ENCODE results near the gene HDAC4. TPM values are rescaled to one million over a fixed set of nuclear protein-coding genes. Genes with fewer than 3 reads are reported as not detected.
"Not testable (repeated sequence)": the region's sequence is repeated elsewhere in the genome, so short reads cannot be mapped to it uniquely, and the experiment has no call there.

The HDAC4 gene
- total RNA-seq, 2 experiments from 2014 or later, result 30.0 to 35.8 TPM

DNA sequence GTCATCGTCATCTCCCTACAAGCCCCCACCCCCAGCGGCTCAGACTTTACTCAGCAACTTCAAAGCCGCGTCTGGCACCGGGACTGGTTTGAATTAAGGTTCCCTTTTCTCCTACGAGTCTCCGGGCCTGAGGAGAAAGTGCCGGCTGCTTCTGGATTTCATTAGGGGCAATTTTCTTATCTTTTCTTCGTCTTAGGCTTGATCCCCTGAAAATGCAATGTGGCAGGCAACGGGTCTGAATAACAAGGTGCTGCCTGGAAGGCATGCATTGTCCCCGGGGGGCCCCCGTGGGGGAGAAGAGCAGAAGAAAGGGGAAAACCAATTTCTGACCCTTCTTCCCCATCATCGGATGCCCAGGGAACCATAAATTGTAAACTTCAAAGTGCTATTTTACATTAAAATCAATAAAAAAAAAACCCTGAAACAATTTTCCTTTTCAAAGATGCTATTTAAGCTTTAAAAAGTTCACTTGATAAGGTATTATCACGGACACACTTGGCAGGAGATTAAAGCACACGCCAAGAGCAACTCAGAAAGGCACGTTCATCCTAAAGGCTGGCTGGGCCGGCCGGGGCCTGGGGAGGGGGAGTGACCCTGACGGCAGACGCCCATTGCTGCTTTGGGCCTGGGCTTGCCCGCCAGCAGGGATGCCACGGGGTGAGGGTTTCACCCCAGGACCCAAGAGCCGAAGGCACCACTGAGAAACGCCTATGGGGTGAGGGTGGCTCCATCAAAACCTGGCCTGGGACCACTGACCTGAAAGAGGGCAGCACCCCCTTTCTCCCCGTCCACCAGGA, 322.5 kb downstream of the HDAC4 start:
- CTCF ChIA-PET, result no interaction called here
- H3K9me3 Mint-ChIP-seq, result no peaks in the 10 kb centered on the region
- H3K27me3 Mint-ChIP-seq, result no peaks in the 10 kb centered on the region
- no peak overlapping the region for H3K4me3 Mint-ChIP-seq
- H3K4me1 Mint-ChIP-seq (ENCODE audit: low read depth), result no peaks in the 10 kb centered on the region
- intact Hi-C loops (cut with micrococcal nuclease), result no loop called here
- H3K36me3 Mint-ChIP-seq, result peaks cover 18% of the 10 kb centered on the region
- POLR2A ChIA-PET, result no interaction called here
- H3K27ac Mint-ChIP-seq, result no peak overlapping the region
- DNase-seq, result no peak

DNA sequence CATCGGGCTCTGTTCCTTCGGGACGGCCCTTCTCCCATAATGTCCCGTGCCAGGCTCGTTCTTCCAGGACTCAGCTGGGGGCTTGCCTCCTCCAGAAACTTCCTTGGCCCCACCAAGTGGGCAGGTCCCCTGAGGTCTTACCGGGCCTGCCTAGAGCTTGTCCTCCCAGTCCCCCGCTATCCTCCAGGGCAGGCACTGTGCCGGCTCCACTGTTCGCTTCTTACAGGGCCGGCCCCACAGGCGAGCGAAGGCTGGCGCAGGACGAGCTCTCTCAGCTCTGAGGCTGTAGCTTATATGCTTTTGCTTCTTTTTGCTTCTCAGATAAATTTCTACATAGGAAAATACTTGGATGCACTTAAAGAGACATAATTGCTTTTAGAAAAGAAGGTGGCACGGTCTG, 323.6 kb downstream of the HDAC4 start:
- H3K36me3 Mint-ChIP-seq, result peaks cover 22% of the 10 kb centered on the region

DNA sequence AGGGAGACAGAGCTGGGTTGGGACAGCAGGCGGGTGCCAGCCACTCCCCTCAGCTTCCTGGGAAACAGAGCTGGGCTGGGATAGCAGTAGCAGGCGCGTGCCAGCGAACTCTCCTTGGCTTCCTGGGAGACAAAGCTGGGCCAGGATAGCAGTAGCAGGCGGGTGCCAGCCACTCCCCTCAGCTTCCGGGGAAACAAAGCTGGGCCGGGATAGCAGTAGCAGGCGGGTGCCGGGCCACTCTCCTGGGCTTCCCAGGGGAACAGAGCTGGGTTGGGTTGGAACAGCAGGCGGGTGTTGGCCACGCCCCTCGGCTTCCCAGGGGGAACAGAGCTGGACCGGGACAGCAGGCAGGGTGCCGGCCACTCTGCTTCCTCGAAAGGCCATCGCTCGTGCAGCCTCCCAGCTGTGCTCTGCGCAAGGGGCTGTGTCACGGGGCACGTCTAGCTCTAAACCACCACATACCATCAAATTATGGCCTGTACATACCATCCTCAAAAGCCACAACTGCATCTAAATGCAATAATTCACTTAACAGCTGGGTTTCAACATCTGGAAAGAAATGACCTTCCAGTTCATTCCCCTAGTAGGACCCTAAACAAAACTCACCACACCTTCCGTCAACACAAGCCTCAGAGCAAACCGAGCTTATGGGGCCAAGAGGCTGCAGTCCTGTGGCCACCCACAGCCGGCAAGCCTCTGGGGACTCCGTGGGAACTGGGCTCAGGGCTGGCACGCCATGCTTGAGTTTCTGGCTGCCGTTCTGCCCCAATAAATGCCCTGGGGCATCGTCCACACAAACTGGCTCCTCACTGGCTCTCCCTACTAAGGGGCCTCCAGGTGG, 324.7 kb downstream of the HDAC4 start:
- peaks cover 28% of the 10 kb centered on the region for H3K36me3 Mint-ChIP-seq
- H3K9me3 Mint-ChIP-seq, result no peaks in the 10 kb centered on the region
- H3K4me1 Mint-ChIP-seq (ENCODE audit: low read depth), result no peaks in the 10 kb centered on the region
- ChIA-PET CTCF (no interaction called here), POLR2A (no interaction called here)
- intact Hi-C loops (cut with micrococcal nuclease), result no loop called here
- no peak overlapping the region for H3K4me3 Mint-ChIP-seq
- no peaks in the 10 kb centered on the region for H3K27me3 Mint-ChIP-seq
- DNase-seq, result no peak
- H3K27ac Mint-ChIP-seq, result no peak overlapping the region

More for the DNA sequence above, 323.6 kb downstream of the HDAC4 start:
- CTCF ChIA-PET, result no interaction called here
- Mint-ChIP-seq H3K27me3 (no peaks in the 10 kb centered on the region), H3K27ac (no peak overlapping the region), H3K9me3 (no peaks in the 10 kb centered on the region), H3K4me3 (no peak overlapping the region), H3K4me1 (ENCODE audit: low read depth) (no peaks in the 10 kb centered on the region)
- DNase-seq, result no peak
- POLR2A ChIA-PET, result no interaction called here
- intact Hi-C loops (cut with micrococcal nuclease), result no loop called here

GRCh38 chr2:239073745-239074530, 326.9 kb downstream of the HDAC4 start:
- Mint-ChIP-seq H3K27me3 (no peaks in the 10 kb centered on the region), H3K9me3 (no peaks in the 10 kb centered on the region), H3K4me1 (ENCODE audit: low read depth) (peaks cover 3% of the 10 kb centered on the region), H3K4me3 (no peak overlapping the region), H3K36me3 (peaks cover 23% of the 10 kb centered on the region), H3K27ac (no peak overlapping the region)
- POLR2A ChIA-PET, result no interaction called here
- no peak for DNase-seq
- CTCF ChIA-PET, result no interaction called here
- intact Hi-C loops (cut with micrococcal nuclease), result no loop called here

GRCh38 chr2:239073270-239073669, 327.6 kb downstream of the HDAC4 start:
- no peak overlapping the region for H3K27ac Mint-ChIP-seq
- H3K36me3 Mint-ChIP-seq, result peaks cover 21% of the 10 kb centered on the region
- POLR2A ChIA-PET, result no interaction called here
- CTCF ChIA-PET, result no interaction called here
- no peak for DNase-seq
- no peak overlapping the region for H3K4me3 Mint-ChIP-seq
- intact Hi-C loops (cut with micrococcal nuclease), result no loop called here
- peaks cover 3% of the 10 kb centered on the region for H3K4me1 Mint-ChIP-seq (ENCODE audit: low read depth)
- no peaks in the 10 kb centered on the region for H3K9me3 Mint-ChIP-seq
- no peaks in the 10 kb centered on the region for H3K27me3 Mint-ChIP-seq

DNA sequence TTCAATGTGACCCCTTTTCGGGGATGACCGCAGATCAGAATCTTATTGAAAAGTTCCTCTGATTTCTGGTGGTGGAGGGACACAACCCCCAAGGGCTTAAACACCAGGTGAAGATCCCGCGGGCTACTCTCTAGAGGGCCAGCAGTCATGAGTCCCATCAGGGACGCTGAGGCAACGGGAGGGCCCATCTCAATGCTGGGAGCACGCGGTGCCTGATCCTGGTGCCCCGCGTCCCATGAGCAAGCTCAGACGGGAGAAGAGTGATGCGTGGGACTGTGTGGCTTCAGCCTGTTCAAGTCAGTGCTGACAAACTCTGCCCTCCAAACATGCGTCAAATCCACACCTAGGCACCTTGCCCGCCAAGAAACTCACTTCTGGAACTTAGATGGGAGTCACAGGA, 328.0 kb downstream of the HDAC4 start:
- H3K4me1 Mint-ChIP-seq (ENCODE audit: low read depth), result peaks cover 3% of the 10 kb centered on the region
- POLR2A ChIA-PET, result no interaction called here

DNA sequence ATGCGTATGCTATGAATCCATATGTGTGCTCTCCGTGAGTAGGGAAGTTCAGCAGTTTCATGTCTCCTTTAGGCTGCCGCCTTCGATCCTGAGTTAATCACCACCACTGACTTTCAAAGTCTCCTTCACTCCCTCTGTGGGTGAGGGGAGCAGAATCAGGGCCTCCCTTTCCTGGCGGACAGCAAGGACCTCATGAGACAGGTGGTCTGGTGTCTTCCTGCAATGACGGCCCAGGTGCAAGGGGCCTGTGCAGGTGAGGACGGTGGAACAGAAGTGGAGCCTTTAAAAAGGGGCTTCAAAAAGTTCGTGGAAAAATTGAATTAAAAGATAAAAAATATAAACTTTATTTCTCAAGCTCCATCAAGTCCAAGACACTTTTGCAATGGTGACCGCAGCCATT, 330.4 kb downstream of the HDAC4 start:
- Mint-ChIP-seq H3K9me3 (no peaks in the 10 kb centered on the region), H3K36me3 (peaks cover 25% of the 10 kb centered on the region), H3K4me3 (no peak overlapping the region), H3K27ac (no peak overlapping the region), H3K4me1 (ENCODE audit: low read depth) (peaks cover 3% of the 10 kb centered on the region), H3K27me3 (no peaks in the 10 kb centered on the region)
- POLR2A ChIA-PET, result no interaction called here
- no peak for DNase-seq
- intact Hi-C loops (cut with micrococcal nuclease), result no loop called here
- CTCF ChIA-PET, result no interaction called here

More for the DNA sequence above, 328.0 kb downstream of the HDAC4 start:
- no peak overlapping the region for H3K4me3 Mint-ChIP-seq
- no peak for DNase-seq
- no peaks in the 10 kb centered on the region for H3K27me3 Mint-ChIP-seq
- peaks cover 21% of the 10 kb centered on the region for H3K36me3 Mint-ChIP-seq
- no peak overlapping the region for H3K27ac Mint-ChIP-seq
- no peaks in the 10 kb centered on the region for H3K9me3 Mint-ChIP-seq
- intact Hi-C loops (cut with micrococcal nuclease), result no loop called here
- CTCF ChIA-PET, result no interaction called here

- H3K36me3 Mint-ChIP-seq, result peaks cover 27% of the 10 kb centered on the region
- H3K27me3 Mint-ChIP-seq; CTCF ChIA-PET; H3K9me3 Mint-ChIP-seq; H3K4me3 Mint-ChIP-seq; POLR2A ChIA-PET; intact Hi-C loops (cut with micrococcal nuclease); H3K27ac Mint-ChIP-seq; H3K4me1 Mint-ChIP-seq (ENCODE audit: low read depth): not testable (repeated sequence)
- peak; percentile 54 for DNase-seq
Observed at GRCh38 chr2:239069362-239070333, 331.2 kb downstream of the HDAC4 start.

DNA sequence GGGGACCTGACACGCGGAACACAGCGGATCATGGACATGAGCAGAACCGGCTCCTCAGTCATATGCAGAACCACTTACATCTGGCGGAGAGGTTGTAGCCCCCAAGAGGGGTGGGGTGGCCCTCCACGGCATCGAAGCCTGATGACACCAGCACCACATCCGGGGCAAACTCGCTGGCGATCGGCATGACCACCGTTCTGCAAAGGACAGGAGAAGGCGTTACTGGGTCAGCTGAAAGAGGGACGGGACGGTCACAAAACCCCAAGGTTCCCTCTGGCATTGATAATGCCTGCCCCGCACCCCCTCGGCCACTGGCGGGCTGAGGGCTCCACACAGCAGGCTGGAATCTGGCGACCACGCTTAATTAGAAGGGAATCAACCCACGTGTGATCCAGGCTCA, 332.4 kb downstream of the HDAC4 start:
- peaks cover 3% of the 10 kb centered on the region for H3K4me1 Mint-ChIP-seq (ENCODE audit: low read depth)
- H3K36me3 Mint-ChIP-seq, result peaks cover 26% of the 10 kb centered on the region
- peak overlapping the region; percentile 28 for H3K27ac Mint-ChIP-seq
- no peak for DNase-seq
- no peaks in the 10 kb centered on the region for H3K9me3 Mint-ChIP-seq
- intact Hi-C loops (cut with micrococcal nuclease), result no loop called here
- ChIA-PET POLR2A (no interaction called here), CTCF (no interaction called here)
- no peaks in the 10 kb centered on the region for H3K27me3 Mint-ChIP-seq
- no peak overlapping the region for H3K4me3 Mint-ChIP-seq

DNA sequence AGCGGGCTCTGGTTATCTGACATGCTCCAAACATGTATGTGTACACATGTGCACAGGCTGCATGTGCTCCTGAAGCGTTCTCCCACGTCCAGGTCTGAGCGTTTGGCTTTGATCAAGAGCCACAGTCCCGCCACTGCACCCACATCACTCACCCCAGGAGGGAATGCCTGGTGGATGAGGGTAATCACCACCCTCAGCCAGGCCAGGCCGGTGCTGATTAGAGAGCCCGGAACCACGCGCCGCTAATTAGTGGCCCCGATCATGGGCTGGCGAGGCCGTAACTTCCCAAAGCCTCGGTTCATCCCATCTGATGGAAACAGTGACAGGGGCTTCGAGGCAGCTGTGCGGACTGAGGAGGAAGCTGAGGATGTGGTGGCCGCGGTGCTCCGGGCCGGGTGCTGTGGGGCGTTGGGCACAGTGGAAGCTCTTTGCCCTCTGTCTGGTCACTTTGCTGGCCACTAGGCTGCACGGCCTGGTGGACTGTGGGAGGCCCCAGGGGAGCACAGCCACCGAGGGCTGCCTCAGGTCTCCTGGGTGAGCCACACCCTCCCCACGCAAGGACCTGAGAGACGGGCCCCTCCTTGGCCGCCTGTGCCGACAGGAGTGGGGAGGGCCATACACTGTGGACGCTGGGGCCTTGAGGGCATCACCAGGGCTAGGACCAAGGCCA, 333.5 kb downstream of the HDAC4 start:
- CTCF ChIA-PET, result no interaction called here

GRCh38 chr2:239066597-239066996, 334.2 kb downstream of the HDAC4 start:
- intact Hi-C loops (cut with micrococcal nuclease), result no loop called here
- Mint-ChIP-seq H3K27ac (no peak overlapping the region), H3K27me3 (no peaks in the 10 kb centered on the region), H3K4me3 (no peak overlapping the region), H3K9me3 (no peaks in the 10 kb centered on the region), H3K4me1 (ENCODE audit: low read depth) (peaks cover 3% of the 10 kb centered on the region), H3K36me3 (peaks cover 19% of the 10 kb centered on the region)
- DNase-seq, result no peak
- CTCF ChIA-PET, result no interaction called here
- POLR2A ChIA-PET, result no interaction called here

More for the DNA sequence above, 333.5 kb downstream of the HDAC4 start:
- H3K36me3 Mint-ChIP-seq, result peaks cover 20% of the 10 kb centered on the region
- POLR2A ChIA-PET, result no interaction called here
- no peaks in the 10 kb centered on the region for H3K9me3 Mint-ChIP-seq
- H3K4me1 Mint-ChIP-seq (ENCODE audit: low read depth), result peaks cover 3% of the 10 kb centered on the region
- intact Hi-C loops (cut with micrococcal nuclease), result no loop called here
- H3K4me3 Mint-ChIP-seq, result no peak overlapping the region
- DNase-seq, result no peak
- H3K27me3 Mint-ChIP-seq, result no peaks in the 10 kb centered on the region
- H3K27ac Mint-ChIP-seq, result no peak overlapping the region

Measured in activated CD4-positive, alpha-beta memory T cell treated with anti-CD3 and anti-CD28 coated beads for 36 hours (primary cell).